ENCODE results near the gene FAM240A.

Gene FAM240A

DNA sequence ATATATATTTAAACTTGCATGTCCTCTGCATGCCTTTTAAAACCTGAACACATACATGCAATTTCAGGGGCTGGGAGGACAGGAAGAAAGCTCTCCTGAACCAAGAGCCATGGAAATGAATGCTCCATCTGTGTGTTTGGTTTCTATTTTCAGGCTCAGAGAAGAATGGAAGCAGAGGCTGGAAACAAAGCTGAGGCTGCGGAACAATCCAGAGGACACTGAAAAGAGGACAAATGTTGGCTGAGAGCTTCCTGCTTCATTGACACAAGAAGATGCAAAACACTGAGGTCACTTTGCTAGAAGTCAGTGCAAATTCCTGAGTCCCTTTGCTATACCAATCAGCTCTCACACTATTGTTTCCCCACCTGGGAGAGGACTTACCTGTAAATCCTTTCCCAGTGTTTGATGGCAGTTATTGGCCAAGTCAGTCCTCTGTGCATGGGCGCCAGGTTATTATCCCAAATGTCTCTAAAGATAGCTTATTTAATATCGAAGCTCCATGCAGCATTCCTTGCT is 12.7 kb downstream of the FAM240A start:
- in situ Hi-C loops (cut with MboI; ENCODE audit: low pct_unique_long_range_greater_than_20kb, low sequenced_read_pairs, unreplicated experiment), result no loop called here

DNA sequence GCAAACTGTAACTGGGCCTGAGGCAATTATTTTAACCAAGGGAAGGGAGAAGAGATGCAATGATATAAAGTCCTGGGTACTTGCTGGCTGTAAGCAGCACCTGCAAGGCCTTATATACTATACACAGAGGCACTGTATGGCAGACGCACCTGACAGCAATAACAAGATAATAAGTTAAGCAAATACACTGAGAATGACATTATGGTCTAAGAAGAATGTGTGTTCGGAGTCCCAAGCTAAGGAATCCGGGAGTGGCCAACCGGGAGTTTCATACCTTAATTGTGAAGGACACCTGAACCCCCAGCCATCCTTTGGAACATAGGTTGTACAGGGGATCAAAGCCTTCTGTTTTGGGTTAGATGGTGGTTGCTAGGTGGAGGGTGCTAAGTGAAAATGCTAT is 13.7 kb downstream of the FAM240A start:
- TF ChIP-seq, protein P1, sequence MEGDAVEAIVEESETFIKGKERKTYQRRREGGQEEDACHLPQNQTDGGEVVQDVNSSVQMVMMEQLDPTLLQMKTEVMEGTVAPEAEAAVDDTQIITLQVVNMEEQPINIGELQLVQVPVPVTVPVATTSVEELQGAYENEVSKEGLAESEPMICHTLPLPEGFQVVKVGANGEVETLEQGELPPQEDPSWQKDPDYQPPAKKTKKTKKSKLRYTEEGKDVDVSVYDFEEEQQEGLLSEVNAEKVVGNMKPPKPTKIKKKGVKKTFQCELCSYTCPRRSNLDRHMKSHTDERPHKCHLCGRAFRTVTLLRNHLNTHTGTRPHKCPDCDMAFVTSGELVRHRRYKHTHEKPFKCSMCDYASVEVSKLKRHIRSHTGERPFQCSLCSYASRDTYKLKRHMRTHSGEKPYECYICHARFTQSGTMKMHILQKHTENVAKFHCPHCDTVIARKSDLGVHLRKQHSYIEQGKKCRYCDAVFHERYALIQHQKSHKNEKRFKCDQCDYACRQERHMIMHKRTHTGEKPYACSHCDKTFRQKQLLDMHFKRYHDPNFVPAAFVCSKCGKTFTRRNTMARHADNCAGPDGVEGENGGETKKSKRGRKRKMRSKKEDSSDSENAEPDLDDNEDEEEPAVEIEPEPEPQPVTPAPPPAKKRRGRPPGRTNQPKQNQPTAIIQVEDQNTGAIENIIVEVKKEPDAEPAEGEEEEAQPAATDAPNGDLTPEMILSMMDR (IDR thresholded peaks at IDR 0.05; ENCODE audit: extremely low read depth, insufficient read depth, missing control alignments), result no peak
- DNase-seq (ENCODE audit: low spot score), result no peak
- in situ Hi-C loops (cut with MboI; ENCODE audit: low pct_unique_long_range_greater_than_20kb, low sequenced_read_pairs, unreplicated experiment), result no loop called here

More for the DNA sequence above, 12.7 kb downstream of the FAM240A start:
- TF ChIP-seq, protein P1 (IDR thresholded peaks at IDR 0.05; ENCODE audit: extremely low read depth, insufficient read depth, missing control alignments), result no peak
- no peak for DNase-seq (ENCODE audit: low spot score)

DNA sequence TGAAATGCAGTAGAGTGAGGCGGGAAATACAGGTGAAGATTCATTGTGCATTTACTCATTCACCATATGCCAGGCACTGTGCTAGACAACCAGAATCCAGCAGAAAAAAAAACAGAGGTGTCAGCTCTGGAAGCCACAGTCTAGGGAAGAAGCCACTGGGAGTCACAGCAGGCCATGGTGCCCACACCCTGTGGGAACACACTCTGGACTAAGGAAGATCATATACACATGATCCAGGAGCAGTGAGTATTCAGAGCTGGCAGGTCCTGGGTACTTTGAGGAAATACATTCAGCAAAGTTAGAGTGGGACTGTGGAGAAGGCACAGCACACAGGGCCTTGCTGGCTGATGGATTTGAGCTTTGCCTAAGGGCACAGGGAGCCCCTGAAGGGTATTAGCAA is 14.8 kb downstream of the FAM240A start:
- no peak for DNase-seq (ENCODE audit: low spot score)
- in situ Hi-C loops (cut with MboI; ENCODE audit: low pct_unique_long_range_greater_than_20kb, low sequenced_read_pairs, unreplicated experiment), result no loop called here
- TF ChIP-seq, protein P1 (IDR thresholded peaks at IDR 0.05; ENCODE audit: extremely low read depth, insufficient read depth, missing control alignments), result no peak

DNA sequence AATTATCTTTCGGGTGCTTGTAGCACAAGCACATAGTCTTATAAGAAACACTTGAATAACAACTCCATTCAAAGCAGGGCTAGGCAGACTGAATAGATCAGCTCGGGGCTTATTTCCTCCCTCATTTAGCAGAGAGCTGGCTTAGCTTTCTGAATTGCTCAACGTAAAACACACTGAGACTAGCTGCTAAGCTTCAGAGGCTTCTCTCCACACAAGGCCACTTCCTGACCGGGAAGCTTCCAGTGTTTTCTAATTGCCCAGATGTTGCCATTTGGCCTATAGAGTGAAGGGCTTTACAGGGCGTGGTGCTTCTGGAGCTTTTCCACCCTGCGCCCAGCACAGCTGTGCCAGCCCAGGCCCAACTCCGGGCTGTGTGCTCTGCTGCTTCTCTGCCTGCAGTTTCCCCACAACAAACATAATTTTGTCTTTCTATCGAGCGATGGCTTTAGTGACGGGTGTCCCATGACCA is 16.6 kb downstream of the FAM240A start:
- in situ Hi-C loops (cut with MboI; ENCODE audit: low pct_unique_long_range_greater_than_20kb, low sequenced_read_pairs, unreplicated experiment), result no loop called here
- no peak for DNase-seq (ENCODE audit: low spot score)
- TF ChIP-seq, protein P1 (IDR thresholded peaks at IDR 0.05; ENCODE audit: extremely low read depth, insufficient read depth, missing control alignments), result no peak

DNA sequence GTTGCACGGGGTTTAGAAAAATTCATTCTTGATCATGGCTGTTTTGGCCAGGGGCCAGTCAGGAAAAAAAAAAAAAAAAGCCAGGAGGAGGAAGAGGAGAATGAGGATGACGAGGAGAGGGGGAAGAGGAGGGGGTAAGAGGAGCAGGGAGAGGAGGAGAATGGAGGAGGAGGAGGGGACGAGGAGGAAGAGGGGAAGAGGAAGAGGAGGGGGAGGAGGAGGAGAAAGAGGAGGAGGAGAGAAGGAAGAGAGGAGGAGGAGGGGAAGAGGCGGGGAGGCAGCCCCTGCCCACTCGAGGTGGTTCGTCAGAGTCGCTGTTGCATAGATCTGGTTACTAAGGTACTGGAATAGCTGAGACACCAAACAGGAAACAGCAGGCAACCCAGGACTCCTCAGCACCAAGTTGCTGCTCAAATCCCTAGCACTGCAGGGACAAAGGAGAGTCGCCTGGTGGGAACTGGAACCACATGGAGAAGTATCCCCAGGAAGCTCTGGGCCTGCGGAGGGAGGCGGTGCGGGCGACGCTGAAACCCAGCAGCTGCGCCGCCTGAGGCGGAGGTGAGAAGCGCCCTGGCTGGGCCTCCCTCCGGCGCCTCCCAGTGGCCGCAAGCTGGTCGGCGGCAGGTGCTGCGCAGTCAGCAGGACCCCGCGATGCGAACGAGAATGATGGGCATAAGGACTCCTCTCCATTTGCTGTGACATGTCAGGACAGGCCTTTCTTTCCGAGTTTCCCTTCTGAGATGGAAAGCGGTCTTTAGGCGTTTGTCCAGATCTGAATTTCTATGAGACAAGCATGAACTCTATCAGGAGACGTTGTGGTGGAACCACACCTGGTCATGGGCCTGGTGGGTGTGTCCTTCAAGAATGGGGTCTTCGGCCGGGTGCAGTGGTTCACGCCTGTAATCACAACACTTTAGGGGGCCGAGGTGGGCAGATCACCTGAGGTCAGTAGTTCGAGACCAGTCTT is 17.5 kb downstream of the FAM240A start:
- TF ChIP-seq, protein P1 (IDR thresholded peaks at IDR 0.05; ENCODE audit: extremely low read depth, insufficient read depth, missing control alignments), result peak; percentile 100
- in situ Hi-C loops (cut with MboI; ENCODE audit: low pct_unique_long_range_greater_than_20kb, low sequenced_read_pairs, unreplicated experiment), result loop anchor here (10.0 kb wide), 1 partner anchor 145 kb away; no protein-coding TSS in a partner anchor
- peak; percentile 82 for DNase-seq (ENCODE audit: low spot score)

DNA sequence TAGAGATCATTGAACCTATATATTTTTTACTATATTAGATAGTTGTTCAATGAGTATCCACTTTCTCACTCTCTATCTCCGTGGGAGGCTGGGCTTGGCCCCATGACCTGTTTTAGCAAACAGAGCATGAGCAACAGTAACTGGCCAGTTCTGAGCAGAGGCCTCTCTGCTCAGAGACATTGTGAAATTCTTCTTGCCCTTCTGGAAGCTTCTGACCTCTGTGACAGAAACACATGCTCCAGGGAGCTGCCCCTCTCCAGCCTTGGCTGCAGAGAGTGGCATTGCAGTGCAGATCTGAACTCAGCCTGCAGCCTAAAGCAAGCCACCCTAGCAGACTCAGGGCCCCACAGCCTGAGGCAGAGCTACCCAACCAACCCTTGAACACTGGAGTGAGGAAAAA is 20.5 kb downstream of the FAM240A start:
- in situ Hi-C loops (cut with MboI; ENCODE audit: low pct_unique_long_range_greater_than_20kb, low sequenced_read_pairs, unreplicated experiment), result loop anchor here (10.0 kb wide), 1 partner anchor 148 kb away; no protein-coding TSS in a partner anchor
- no peak for DNase-seq (ENCODE audit: low spot score)
- TF ChIP-seq, protein P1 (IDR thresholded peaks at IDR 0.05; ENCODE audit: extremely low read depth, insufficient read depth, missing control alignments), result no peak
